IPS-18c (cell line): ENCODE results near the gene TRIM29.
"Not testable (repeated sequence)": the region's sequence is repeated elsewhere in the genome, so short reads cannot be mapped to it uniquely, and the experiment has no call there.

Experiments used
- H3K4me3 ChIP-seq: 2 replicates; pipeline ENCODE4 v1.7.0; 2013; ENCODE audit warnings: low read depth, mild to moderate bottlenecking, low read length, moderate library complexity; ENCODE audit not compliant: insufficient read depth
- H3K9me3 ChIP-seq: one replicate; pipeline ENCODE4 v1.6.1; 2013; ENCODE audit warnings: mild to moderate bottlenecking, low read length, moderate library complexity; ENCODE audit not compliant: control insufficient read depth, insufficient read depth

The TRIM29 gene, protein sequence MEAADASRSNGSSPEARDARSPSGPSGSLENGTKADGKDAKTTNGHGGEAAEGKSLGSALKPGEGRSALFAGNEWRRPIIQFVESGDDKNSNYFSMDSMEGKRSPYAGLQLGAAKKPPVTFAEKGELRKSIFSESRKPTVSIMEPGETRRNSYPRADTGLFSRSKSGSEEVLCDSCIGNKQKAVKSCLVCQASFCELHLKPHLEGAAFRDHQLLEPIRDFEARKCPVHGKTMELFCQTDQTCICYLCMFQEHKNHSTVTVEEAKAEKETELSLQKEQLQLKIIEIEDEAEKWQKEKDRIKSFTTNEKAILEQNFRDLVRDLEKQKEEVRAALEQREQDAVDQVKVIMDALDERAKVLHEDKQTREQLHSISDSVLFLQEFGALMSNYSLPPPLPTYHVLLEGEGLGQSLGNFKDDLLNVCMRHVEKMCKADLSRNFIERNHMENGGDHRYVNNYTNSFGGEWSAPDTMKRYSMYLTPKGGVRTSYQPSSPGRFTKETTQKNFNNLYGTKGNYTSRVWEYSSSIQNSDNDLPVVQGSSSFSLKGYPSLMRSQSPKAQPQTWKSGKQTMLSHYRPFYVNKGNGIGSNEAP

DNA sequence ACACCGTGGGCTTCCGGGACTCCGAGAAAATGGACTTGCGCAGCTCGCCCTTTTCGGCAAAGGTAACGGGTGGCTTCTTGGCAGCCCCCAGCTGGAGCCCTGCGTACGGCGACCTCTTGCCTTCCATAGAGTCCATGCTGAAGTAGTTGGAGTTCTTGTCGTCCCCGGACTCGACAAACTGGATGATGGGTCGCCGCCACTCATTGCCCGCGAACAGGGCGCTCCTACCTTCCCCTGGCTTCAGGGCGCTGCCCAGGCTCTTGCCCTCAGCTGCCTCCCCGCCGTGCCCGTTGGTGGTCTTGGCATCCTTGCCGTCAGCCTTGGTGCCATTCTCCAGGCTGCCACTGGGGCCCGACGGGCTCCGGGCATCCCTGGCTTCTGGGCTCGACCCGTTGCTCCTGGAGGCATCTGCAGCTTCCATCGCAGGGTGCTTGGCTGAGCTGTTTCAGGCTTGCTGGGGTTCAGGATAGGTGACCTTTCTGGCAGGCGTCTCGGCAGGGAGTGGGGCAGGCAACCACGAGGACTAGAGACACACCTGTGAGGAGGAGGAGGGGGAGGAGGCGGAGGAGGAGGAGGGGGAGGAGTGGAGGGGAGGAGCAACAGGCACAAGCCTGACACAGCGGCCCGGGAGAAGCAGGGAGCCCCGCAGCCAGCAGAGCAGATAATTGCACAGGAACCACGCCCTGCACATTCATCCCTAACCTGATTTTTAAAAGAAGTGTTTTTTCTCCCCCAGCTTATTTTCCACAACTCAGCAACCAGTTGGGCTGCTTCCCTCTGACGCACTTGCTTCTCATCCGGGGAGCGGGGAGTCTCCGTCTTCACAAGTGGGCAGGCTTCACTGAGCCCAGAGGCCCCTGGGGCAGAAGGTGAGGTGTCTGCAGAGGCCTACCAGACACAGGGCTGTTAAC lies at the start of gene TRIM29:
TSS of gene TRIM29 (minus strand) at position 503 of the 911 bp plus-strand sequence. CDS start at position 421, 82 bp downstream.
- no peak within 1 kb of the TSS for H3K4me3 ChIP-seq
- H3K9me3 ChIP-seq = no peaks in the 10 kb centered on the region

DNA sequence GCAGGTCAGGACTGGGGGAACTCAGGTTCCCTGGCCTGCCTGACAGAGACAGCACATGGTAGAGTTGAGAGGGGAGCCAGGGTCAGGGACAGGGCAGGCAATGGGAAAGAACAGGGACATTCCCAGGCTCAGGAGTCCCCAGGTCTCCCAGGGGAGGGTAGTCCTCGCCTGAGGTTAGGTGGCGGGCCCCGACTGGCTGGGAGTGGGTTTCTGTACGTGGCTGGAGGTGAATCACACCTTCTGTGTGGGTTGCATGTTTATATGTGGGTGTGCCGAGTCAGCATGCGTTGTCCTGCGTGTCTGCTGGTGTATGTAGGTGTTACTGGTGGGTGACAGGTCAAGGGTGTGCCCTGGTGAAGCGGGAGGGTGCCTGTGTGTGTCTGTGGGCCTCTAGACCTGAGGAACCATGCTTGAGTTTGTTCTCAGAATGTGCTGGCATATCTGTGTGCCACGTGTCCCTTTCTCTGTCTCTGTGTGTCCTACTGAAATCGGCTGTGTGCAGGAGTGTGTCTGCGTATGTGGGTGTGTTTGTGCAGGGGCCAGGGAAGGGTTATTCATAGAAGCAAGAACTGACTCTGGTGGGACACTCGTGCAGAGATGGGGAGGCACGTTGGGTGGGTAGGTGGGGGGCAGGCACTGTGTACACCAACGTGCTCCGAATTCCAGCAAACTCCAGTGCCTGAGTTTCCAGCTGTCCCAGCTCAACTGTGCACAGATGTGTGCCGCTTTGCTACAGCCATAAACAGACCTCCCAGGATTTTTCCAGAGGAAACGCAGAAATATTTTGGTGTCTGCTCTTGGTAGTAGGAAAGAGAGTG lies 49.1 kb upstream of the TRIM29 start:
- H3K9me3 ChIP-seq = peaks cover 5% of the 10 kb centered on the region
- H3K4me3 ChIP-seq = no peak overlapping the region

DNA sequence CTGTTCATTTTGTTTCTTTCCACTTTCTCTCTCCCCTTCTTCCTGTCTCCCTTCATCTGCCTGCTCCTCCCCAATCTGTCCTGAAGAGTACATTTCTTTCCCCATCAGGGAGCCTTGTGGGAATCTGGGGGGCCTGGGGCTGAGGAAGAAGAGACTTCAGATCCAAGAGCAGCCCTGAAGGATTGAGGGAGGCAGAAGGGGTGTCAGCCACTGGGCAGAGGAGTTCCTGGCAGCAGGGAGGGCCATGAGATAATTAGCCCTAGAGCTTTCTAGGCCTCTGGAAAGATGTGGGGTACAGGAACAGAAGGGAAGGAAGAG lies 48.5 kb upstream of the TRIM29 start:
- no peak overlapping the region for H3K4me3 ChIP-seq
- H3K9me3 ChIP-seq = peaks cover 5% of the 10 kb centered on the region

DNA sequence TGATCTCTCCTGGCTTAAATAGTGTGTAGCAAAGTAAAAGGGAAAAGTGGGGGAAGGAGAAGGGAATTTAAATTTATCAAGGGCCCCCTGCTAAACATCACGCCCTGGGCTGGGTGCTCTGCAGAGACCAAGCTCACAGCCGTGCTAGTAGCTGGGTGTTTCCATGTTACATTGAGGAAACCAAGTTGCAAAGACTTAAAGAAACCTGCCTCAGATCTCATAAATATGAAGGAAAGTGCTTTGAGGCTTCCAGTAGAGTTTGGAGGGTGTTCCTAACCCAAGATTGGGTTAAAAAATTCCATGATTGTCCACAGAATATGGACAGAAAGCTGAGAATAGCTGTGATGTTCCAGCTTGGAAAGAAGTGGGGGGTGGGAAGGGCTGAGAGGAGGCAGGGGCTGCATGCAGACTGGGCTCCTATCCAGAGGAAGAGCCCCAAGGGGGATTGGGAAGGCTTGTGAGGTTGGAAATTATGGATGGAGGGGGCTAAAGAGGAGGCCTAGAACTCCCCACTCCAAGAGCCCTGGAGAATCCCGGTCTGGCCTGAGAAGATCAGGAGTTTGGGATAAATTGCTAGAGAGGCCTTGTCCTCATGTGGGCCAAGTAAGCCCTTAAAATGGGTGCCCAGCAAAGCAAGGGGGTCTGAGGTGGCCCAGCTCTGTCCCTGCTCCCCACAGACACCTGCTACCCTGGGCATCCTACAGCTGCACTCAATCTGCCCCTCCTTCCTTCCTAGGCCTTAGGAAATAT lies 48.0 kb upstream of the TRIM29 start:
- H3K9me3 ChIP-seq = peaks cover 5% of the 10 kb centered on the region
- H3K4me3 ChIP-seq = no peak overlapping the region

DNA sequence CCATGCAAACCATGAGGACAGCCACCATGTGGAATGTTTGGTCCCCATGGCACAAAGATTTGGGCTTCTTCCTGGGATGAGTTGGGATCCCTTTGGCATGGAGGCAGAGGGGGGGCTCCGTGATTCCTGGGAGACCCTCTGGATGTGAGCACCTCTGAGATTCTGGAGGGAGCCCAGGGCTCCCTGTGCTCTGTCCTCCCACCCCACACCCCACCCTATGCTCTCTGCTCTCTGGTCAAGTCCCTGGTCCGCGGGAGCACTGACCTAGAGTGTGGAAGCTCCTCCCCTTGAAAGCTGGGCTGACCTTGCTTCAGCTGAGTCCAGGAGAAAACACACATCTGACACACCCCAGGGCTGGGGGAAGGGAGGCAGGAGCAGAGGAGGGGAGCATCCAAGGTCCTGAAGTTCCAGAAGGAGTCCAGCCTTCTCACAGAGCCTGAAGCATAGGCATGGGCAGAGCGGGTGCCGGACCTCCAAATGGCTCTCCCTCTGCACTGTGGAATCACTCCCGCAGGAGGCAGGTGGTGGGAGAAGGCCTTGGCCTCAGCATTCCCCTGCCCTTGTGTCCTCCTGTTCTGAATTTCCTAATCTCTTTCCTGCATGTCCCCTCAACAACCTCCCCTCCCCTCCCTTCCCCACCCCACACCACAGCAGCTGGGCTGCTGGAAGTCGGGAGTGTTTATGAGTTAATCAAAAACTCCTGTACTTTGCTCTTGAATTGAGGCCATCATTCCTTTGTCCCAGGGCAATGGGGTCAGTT lies 47.2 kb upstream of the TRIM29 start:
- Histone ChIP-seq H3K9me3 (peaks cover 5% of the 10 kb centered on the region), H3K4me3 (no peak overlapping the region)

DNA sequence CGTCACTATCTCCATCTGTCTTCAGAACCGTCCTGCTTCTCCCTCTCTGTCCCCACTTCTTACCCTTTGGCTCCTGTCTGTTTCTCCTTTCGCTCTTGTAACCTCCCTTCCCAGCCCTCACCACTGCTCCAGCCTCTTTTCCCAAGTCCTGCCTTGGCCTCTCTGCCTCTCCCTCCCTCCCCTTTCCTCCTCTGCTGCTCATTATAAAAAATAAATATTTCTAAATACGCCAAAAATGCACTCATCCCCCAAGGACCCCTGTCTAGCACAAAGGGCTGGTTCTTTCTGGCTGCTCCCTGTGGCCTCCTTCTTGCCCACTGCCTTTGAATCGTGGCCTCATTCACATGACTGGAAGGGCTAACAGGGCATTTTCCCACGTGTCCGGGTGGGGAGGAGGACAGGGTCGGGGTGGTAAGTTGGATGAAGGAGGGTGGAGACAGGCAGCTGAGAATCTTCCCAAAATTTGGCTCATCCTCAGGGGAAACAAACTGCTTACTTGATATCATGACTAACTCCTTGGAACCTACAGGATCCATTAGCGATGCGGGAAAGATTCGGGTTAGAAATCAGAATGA lies 46.5 kb upstream of the TRIM29 start:
- peaks cover 5% of the 10 kb centered on the region for H3K9me3 ChIP-seq
- H3K4me3 ChIP-seq = no peak overlapping the region

DNA sequence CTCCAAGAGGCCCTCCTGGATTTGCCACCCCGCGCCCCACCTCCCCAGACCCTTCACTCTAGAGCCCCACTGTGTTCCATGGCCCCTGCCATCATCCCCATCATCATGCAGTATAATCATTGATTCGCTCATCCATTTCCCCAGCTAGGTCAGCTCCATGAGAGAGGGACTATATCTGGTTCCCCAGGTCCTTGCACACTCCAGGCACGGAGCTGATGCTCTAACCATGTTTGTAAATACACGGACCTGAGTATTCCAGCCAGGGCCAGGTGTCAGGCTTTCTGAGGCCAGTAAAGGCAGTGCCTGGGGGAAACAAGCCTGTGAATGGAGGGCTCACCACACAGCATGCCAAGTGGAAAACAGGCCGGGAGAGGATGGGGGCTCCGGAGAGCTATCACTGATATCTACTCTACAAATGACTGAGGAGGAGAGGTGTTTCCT lies 45.8 kb upstream of the TRIM29 start:
- H3K4me3 ChIP-seq = no peak overlapping the region
- peaks cover under 1% of the 10 kb centered on the region for H3K9me3 ChIP-seq

DNA sequence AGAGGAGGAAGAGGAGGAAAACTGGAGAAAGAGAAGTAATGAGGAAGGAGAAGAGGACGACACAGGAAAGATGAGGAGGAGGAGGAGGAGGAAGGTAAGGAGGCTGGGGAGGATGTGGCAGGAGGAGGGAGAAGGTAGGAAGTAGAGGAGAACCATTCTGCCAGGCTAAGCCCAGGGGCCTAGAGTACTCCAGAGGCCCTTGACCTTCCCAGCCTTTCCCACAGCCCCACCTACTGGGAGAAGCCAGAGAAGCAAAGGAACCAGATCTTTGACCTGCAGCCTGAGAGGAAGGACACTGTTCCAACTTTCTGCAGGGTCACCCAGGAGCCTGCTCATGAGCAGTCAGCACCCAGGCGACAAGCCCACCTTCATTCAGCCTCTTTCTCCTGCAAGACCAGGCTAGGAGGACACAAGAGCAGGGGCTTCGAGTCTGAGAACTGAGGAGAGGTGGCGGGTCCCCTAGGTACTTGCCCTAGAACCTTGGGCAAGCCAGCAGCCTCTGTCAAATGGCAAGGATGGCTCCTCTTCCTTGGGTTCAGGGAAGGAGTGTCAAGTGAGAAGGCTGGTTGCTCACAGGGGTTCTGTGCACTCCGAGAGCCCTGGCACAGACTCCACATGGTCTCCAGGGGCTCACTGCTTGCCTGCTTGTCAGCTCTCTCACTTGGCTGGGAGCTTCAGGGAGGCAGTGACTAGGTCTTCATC lies 45.0 kb upstream of the TRIM29 start:
- no peak overlapping the region for H3K4me3 ChIP-seq

DNA sequence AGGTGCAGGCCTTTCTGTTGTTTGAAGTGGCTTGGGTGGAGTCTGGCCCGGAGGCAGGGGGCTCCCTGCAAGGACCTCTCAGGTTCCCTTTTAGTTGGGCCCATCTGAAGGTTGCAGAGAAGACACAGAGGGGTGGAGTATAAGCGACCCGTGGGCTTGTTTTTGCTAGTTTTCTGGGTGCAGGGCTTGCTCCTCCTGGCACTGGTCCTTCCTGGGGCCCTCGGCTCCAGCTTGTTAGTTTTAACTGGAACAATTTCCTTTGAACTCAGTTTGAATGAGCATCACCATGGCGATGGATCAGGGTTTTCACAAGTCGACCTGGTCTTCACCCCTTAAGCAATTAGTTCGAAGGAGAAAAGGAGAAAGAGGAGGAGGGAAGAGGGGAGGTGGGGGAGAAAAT lies 44.5 kb upstream of the TRIM29 start:
- H3K9me3 ChIP-seq = no peaks in the 10 kb centered on the region
- no peak overlapping the region for H3K4me3 ChIP-seq

More for the DNA sequence above, 45.0 kb upstream of the TRIM29 start:
- H3K9me3 ChIP-seq = no peaks in the 10 kb centered on the region

DNA sequence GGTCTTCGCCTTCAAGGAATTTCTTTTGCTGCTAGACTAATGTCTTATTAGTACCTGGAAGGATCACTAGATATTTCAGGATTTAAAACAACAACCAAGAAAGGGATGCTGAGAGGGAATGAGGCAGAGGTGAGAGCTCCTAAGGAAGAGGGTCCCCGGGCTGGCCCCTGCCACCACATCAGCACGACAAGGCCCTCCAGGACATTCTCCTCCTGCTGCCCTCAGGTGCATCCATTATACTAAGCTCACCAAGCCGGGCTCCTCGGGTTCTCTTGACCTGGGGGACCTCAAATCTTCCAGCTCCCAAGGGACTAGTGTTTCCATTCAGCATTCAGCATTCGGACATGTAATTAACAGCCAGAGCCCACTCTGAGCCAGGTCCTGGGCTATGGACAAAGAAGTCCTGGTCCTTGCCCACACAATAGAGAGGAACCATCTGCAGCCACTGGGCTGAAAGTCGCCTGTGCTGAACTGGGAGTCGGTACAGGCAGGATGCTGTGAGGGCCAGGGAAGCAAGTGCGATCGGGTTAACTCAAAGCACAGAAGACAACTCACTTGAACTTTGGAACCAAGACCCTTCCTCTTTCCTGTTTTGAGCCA lies 43.6 kb upstream of the TRIM29 start:
- Histone ChIP-seq H3K9me3 (no peaks in the 10 kb centered on the region), H3K4me3 (no peak overlapping the region)

DNA sequence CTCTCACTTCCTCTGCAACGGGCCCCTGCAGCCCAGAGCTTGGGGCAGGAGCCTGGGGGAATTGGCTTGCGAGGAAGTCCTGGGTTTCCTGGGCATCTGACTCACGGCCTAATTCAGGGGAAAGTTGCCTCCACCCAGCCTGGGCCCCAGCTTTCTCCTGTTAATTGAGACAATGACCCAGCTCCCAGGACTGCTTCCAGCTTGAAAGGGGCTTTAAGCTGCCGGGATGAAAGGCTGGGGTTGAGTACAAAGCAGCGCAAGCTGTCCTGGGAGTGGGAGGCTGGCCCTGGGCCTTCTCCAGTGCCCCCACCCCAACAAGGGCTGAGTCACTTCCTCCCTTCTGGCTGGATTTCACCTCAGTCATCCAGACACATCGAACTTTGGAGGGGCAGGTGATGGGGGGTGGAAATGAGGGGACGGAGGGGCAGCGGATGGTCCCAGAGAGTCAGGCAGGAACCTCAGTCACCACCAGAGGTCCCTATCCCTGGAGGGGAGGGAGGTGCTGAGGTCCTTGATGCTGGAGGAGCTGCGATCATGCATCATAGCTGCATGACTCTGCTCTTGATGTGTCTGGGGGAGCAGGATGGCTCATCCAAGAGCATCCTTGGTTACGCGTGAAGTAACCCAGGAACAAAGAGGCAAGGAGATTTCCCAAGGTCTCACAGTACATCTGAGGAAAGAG lies 42.8 kb upstream of the TRIM29 start:
- no peaks in the 10 kb centered on the region for H3K9me3 ChIP-seq

DNA sequence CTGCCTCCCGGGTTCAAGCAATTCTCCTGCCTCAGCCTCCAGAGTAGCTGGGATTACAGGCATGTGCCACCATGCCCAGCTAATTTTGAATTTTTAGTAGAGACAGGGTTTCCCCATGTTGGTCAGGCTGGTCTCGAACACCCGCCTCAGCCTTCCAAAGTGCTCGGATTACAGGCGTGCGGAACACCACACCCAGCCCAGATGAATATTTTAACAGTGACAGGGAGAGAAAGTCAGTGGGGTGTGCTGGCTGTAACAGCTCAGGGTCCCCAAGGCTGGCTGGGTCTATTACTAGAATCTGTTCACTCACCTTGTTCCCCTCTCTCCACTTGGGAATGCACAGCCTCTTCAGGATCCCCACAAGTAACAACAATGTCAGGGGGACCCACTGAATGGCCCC lies 42.1 kb upstream of the TRIM29 start:
- H3K4me3 ChIP-seq, H3K9me3 ChIP-seq: not testable (repeated sequence)

More for the DNA sequence above, 42.8 kb upstream of the TRIM29 start:
- no peak overlapping the region for H3K4me3 ChIP-seq

DNA sequence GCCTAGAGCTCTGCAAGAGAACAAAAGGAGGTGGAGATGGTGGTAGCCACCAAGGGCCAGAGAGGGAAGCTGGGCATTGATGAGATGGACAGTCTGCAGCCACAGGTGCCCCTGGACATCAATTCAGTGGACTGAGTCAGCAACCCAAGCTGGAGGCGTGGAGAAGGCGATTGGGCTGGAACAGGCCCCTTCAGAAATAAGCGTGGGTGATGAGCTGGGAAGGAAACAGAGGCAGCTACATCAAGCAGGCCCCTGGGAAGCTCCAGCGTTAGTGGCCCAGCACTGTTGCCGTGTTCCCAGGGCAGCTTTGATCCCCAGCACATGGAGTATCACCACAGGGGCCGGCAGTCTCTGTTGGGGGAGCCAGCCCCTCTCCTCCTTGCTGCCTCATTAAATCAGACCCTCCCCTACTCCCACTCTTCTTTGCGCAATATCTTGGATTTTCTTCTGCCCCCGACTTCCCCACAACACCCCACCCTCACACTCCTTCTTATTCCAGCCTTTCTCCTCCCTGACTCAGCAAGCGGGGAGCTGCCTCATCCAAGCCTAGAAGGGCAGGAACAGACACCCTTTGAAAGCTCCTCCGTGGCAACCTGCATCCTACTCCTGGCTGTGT lies 41.3 kb upstream of the TRIM29 start:
- Histone ChIP-seq H3K4me3 (no peak overlapping the region), H3K9me3 (no peaks in the 10 kb centered on the region)

DNA sequence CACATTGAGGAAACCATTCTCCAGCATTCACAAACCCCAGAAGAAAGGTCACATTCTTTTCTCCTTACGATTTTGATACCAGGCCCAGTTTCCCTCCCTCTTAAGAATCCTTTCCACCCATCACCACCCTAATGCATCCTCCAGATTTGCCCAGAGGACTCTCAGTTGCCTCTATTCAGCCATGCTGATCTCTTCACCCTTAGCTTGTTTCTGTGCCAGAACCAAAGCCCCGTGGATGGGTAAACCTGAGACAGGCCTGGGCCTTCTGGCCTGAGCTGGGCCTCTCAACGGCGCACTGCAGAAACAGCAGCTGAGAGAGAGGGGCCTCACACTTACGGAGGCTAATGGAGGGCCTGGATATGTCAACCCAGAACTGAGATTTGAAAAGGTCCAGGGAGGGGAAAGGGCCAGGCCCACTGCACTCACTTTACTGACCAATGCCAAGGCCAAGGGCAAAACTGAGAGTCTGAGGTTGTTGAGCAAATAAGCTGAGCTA lies 40.7 kb upstream of the TRIM29 start:
- Histone ChIP-seq H3K4me3 (no peak overlapping the region), H3K9me3 (no peaks in the 10 kb centered on the region)
